ENCODE measurements around the gene RBBP7. TPM values are rescaled to one million over a fixed set of nuclear protein-coding genes. Genes with fewer than 3 reads are reported as not detected.

Gene RBBP7
- total and polyA plus RNA-seq, 10 of the 15 experiments (the other 5 are each of a cell fraction or from before 2014, with no cell fraction given), result 95.3 to 277 (median 194) TPM

DNA sequence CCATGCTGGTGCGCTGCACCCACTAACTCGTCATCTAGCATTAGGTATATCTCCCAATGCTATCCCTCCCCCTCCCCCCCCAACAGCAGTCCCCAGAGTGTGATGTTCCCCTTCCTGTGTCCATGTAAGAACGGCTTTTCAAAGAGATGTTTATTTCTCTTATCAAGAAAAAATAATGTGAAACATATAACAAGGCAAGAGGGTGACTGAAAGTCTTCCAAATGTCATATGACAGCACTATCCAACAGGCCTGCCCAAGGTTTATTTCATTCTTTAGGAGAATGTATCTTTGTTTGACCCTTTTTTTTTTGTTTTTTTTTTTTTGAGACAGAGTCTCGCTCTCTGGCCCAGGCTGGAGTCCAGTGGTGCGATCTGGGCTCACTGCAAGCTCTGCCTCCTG is 46.4 kb upstream of the RBBP7 start:
- no peak for ATAC-seq
- 10% methylated on average over 1 of the region's 5 CpGs for WGBS (ENCODE audit: insufficient coverage, insufficient replicate concordance, low lambda C conversion rate, missing lambda C conversion rate)
- Histone ChIP-seq H2AFZ (ENCODE audit: control insufficient read depth, low read depth, low read length) (no peak overlapping the region), H4K20me1 (ENCODE audit: control insufficient read depth, insufficient read depth) (no peaks in the 10 kb centered on the region), H3K4me2 (ENCODE audit: control insufficient read depth, insufficient read depth) (no peak overlapping the region), H3K79me2 (ENCODE audit: control insufficient read depth, insufficient read depth, low read length) (no peaks in the 10 kb centered on the region), H3K4me1 (ENCODE audit: control insufficient read depth, insufficient read depth, low read length) (no peaks in the 10 kb centered on the region), H3K4me3 (no peak overlapping the region), H3K9me3 (replicated peaks; ENCODE audit: control insufficient read depth, insufficient read depth, low read length) (no peaks in the 10 kb centered on the region), H3K27ac (ENCODE audit: control insufficient read depth, insufficient read depth) (no peak overlapping the region), H3K27me3 (replicated peaks in 1 of 2; ENCODE audit: control insufficient read depth in 2 of 2, insufficient read depth in 2 of 2, low read length in 1 of 2) (no peaks in the 10 kb centered on the region), H3K9ac (ENCODE audit: control insufficient read depth, insufficient read depth, low read length) (no peak overlapping the region), H3K36me3 (ENCODE audit: control insufficient read depth in 2 of 2, insufficient read depth in 2 of 2, low read length in 1 of 2) (no peaks in the 10 kb centered on the region)
- CTCF ChIA-PET, result interaction anchor here (0.6 to 1.3 kb wide), 3 partner anchors 10 to 130 kb away, joined by 3 to 5 read pairs (median 4); no protein-coding TSS in a partner anchor
- in situ Hi-C loops (cut with MboI) (no loop called here), intact Hi-C loops (cut with micrococcal nuclease; ENCODE audit: unreplicated experiment) (no loop called here)
- SMC1A ChIA-PET (ENCODE audit: uncharacterized antibody, unreplicated experiment), result interaction anchor here (0.7 kb wide), 1 partner anchor 36 kb away, joined by 3 read pairs; no protein-coding TSS in a partner anchor
- no peak for FAIRE-seq
- BruUV-seq (replicated peaks), result no TSS peak
- RAD21 ChIA-PET (ENCODE audit: unreplicated experiment), result no interaction called here
- DNase-seq (ENCODE audit: low read depth, low spot score), result no peak
- POLR2A ChIA-PET, result no interaction called here
- TF ChIP-seq RBBP5 (conservative IDR thresholded peaks at IDR 0.05) (no peak), NFXL1 (IDR thresholded peaks at IDR 0.05; ENCODE audit: borderline replicate concordance) (no peak), NR2C2 (IDR thresholded peaks at IDR 0.05; ENCODE audit: borderline replicate concordance, control insufficient read depth, insufficient read length, low read depth) (no peak)
- TF ChIP-seq, protein P1, sequence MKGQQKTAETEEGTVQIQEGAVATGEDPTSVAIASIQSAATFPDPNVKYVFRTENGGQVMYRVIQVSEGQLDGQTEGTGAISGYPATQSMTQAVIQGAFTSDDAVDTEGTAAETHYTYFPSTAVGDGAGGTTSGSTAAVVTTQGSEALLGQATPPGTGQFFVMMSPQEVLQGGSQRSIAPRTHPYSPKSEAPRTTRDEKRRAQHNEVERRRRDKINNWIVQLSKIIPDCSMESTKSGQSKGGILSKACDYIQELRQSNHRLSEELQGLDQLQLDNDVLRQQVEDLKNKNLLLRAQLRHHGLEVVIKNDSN (IDR thresholded peaks at IDR 0.05; ENCODE audit: borderline replicate concordance, extremely low read length, insufficient read depth, low read depth, low read length), result no peak

DNA sequence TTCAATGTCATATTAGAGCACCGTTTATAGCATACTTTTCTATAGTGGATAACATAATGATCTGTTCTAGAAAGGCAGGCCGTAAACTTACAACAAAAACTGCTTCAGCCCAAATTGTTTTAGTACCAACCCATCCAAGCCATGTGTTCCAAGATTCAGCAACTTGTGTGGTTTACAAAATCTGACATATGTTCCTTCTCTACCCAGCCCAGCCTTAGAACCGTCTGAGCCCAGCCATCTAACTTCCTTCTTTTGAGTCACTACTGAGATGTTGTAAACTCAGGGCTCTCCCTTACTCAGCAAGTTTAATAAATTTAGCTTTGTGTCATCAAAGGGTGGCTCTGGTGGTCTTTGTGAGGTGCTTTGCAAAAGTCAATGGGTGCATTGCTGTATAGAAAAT is 43.9 kb upstream of the RBBP7 start:
- ChIA-PET CTCF (no interaction called here), RAD21 (ENCODE audit: unreplicated experiment) (no interaction called here), SMC1A (ENCODE audit: uncharacterized antibody, unreplicated experiment) (no interaction called here), POLR2A (no interaction called here)
- BruUV-seq (replicated peaks), result no TSS peak
- Histone ChIP-seq H3K27ac (ENCODE audit: control insufficient read depth, insufficient read depth) (no peak overlapping the region), H2AFZ (ENCODE audit: control insufficient read depth, low read depth, low read length) (no peak overlapping the region), H3K9me3 (replicated peaks; ENCODE audit: control insufficient read depth, insufficient read depth, low read length) (no peaks in the 10 kb centered on the region), H4K20me1 (ENCODE audit: control insufficient read depth, insufficient read depth) (no peaks in the 10 kb centered on the region), H3K27me3 (replicated peaks in 1 of 2; ENCODE audit: control insufficient read depth in 2 of 2, insufficient read depth in 2 of 2, low read length in 1 of 2) (no peaks in the 10 kb centered on the region), H3K4me3 (no peak overlapping the region), H3K4me2 (ENCODE audit: control insufficient read depth, insufficient read depth) (no peak overlapping the region), H3K4me1 (ENCODE audit: control insufficient read depth, insufficient read depth, low read length) (no peaks in the 10 kb centered on the region), H3K9ac (ENCODE audit: control insufficient read depth, insufficient read depth, low read length) (no peak overlapping the region), H3K79me2 (ENCODE audit: control insufficient read depth, insufficient read depth, low read length) (no peaks in the 10 kb centered on the region), H3K36me3 (ENCODE audit: control insufficient read depth in 2 of 2, insufficient read depth in 2 of 2, low read length in 1 of 2) (no peaks in the 10 kb centered on the region)
- 54% methylated on average over 3 of the region's 3 CpGs for WGBS (ENCODE audit: insufficient coverage, insufficient replicate concordance, low lambda C conversion rate, missing lambda C conversion rate)
- DNase-seq (ENCODE audit: low read depth, low spot score) (no peak), ATAC-seq (no peak), FAIRE-seq (no peak)
- no peak for TF ChIP-seq SREBF2 (IDR thresholded peaks at IDR 0.05; ENCODE audit: low read length)
- TF ChIP-seq TARDBP (IDR thresholded peaks at IDR 0.05; ENCODE audit: borderline replicate concordance), result no peak
- no peak for TF ChIP-seq JUNB (IDR thresholded peaks at IDR 0.05)
- no peak for TF ChIP-seq RAD21 (IDR thresholded peaks at IDR 0.05; ENCODE audit: insufficient read depth, low read depth, low read length)
- no peak for TF ChIP-seq POLR2A (IDR thresholded peaks at IDR 0.05; ENCODE audit: low read depth, low read length)
- intact Hi-C loops (cut with micrococcal nuclease; ENCODE audit: unreplicated experiment), result no loop called here
- in situ Hi-C loops (cut with MboI), result no loop called here

Data from GM12878 (cell line).